Mesodermal cell (in vitro differentiated cells): ENCODE measurements around the gene CFAP100.

Source experiments
- H3K27ac ChIP-seq: 2 replicates; pipeline ENCODE4 v1.7.0; 2013; ENCODE audit warnings: mild to moderate bottlenecking, low read depth, low read length, moderate library complexity; ENCODE audit not compliant: severe bottlenecking
- H3K36me3 ChIP-seq: 2 replicates; pipeline ENCODE4 v1.7.1; 2013; ENCODE audit warnings: mild to moderate bottlenecking, low read length, moderate library complexity; ENCODE audit not compliant: control insufficient read depth, insufficient read depth
- H3K4me1 ChIP-seq: one replicate; pipeline ENCODE4 v1.7.1; 2013; ENCODE audit warnings: mild to moderate bottlenecking, low read length; ENCODE audit not compliant: insufficient read depth, control insufficient read depth, poor library complexity, severe bottlenecking
- H3K4me3 ChIP-seq: 2 replicates; pipeline ENCODE4 v1.7.0; 2013; ENCODE audit warnings: low read length, control low read depth, mild to moderate bottlenecking; ENCODE audit not compliant: insufficient read depth, poor library complexity, severe bottlenecking; ENCODE audit errors: extremely low read depth
- H3K9me3 ChIP-seq: 2 replicates; pipeline ENCODE4 v1.7.1; 2013; ENCODE audit warnings: mild to moderate bottlenecking, low read length, moderate library complexity; ENCODE audit not compliant: control insufficient read depth
- WGBS, 2 experiments: methylation state at CpG; one replicate each; pipeline ENCODE4 v1.1.5; 2013; ENCODE audit warnings: missing lambda C conversion rate in 2 of 2; ENCODE audit not compliant: insufficient coverage in 2 of 2; 5-methylcytosine and 5-hydroxymethylcytosine counted together

CFAP100 gene

GRCh38 chr3:126431103-126431534, 36.4 kb downstream of the CFAP100 start:
- no peaks in the 10 kb centered on the region for H3K4me1 ChIP-seq
- H3K4me3 ChIP-seq = no peak overlapping the region
- H3K36me3 ChIP-seq = no peaks in the 10 kb centered on the region
- H3K9me3 ChIP-seq = peaks cover 2% of the 10 kb centered on the region
- no peak overlapping the region for H3K27ac ChIP-seq
- 100% methylated on average over 1 of the region's 1 CpG; no CpG with 5 or more reads in 1 of the 2 experiments for WGBS, 2 experiments

- Histone ChIP-seq H3K27ac (no peak overlapping the region), H3K36me3 (peaks cover 10% of the 10 kb centered on the region), H3K4me3 (no peak overlapping the region), H3K9me3 (no peaks in the 10 kb centered on the region), H3K4me1 (no peaks in the 10 kb centered on the region)
- 91 to 94% methylated on average over 4 of the region's 4 CpGs for WGBS, 2 experiments
Measured at GRCh38 chr3:126432361-126433104, 37.8 kb downstream of the CFAP100 start.

GRCh38 chr3:126433105-126433430, 38.4 kb downstream of the CFAP100 start:
- H3K9me3 ChIP-seq = no peaks in the 10 kb centered on the region
- H3K4me1 ChIP-seq = no peaks in the 10 kb centered on the region
- H3K27ac ChIP-seq = no peak overlapping the region
- H3K4me3 ChIP-seq = no peak overlapping the region
- peaks cover 15% of the 10 kb centered on the region for H3K36me3 ChIP-seq
- 87 to 98% methylated on average over 4 to 5 of the region's 6 CpGs for WGBS, 2 experiments

- peaks cover 18% of the 10 kb centered on the region for H3K36me3 ChIP-seq
- no peak overlapping the region for H3K27ac ChIP-seq
- H3K4me1 ChIP-seq = no peaks in the 10 kb centered on the region
- H3K4me3 ChIP-seq = no peak overlapping the region
- H3K9me3 ChIP-seq = no peaks in the 10 kb centered on the region
- WGBS, 2 experiments = 87 to 92% methylated on average over 11 to 12 of the region's 13 CpGs
Measured at GRCh38 chr3:126433496-126434263, 39.0 kb downstream of the CFAP100 start.

- Histone ChIP-seq H3K4me3 (no peak overlapping the region), H3K36me3 (peaks cover 22% of the 10 kb centered on the region), H3K9me3 (no peaks in the 10 kb centered on the region), H3K4me1 (no peaks in the 10 kb centered on the region), H3K27ac (no peak overlapping the region)
- WGBS, 2 experiments = 89 to 97% methylated on average over 5 to 6 of the region's 6 CpGs
Measured at GRCh38 chr3:126434264-126434590, 39.5 kb downstream of the CFAP100 start.

- WGBS, 2 experiments = 88 to 95% methylated on average over 2 to 7 of the region's 8 CpGs
- H3K4me3 ChIP-seq = no peak overlapping the region
- no peaks in the 10 kb centered on the region for H3K4me1 ChIP-seq
- peaks cover 25% of the 10 kb centered on the region for H3K36me3 ChIP-seq
- no peaks in the 10 kb centered on the region for H3K9me3 ChIP-seq
- no peak overlapping the region for H3K27ac ChIP-seq
Measured at GRCh38 chr3:126434931-126435411, 40.3 kb downstream of the CFAP100 start.

GRCh38 chr3:126435456-126436315, 41.0 kb downstream of the CFAP100 start:
- Histone ChIP-seq H3K4me1 (no peaks in the 10 kb centered on the region), H3K4me3 (no peak overlapping the region), H3K27ac (no peak overlapping the region), H3K9me3 (no peaks in the 10 kb centered on the region), H3K36me3 (peaks cover 25% of the 10 kb centered on the region)
- 88 to 90% methylated on average over 10 to 12 of the region's 14 CpGs for WGBS, 2 experiments

GRCh38 chr3:126436826-126437717, 42.4 kb downstream of the CFAP100 start:
- 94 to 95% methylated on average over 12 to 17 of the region's 18 CpGs for WGBS, 2 experiments
- Histone ChIP-seq H3K36me3 (peaks cover 25% of the 10 kb centered on the region), H3K4me1 (no peaks in the 10 kb centered on the region), H3K9me3 (no peaks in the 10 kb centered on the region), H3K4me3 (no peak overlapping the region), H3K27ac (no peak overlapping the region)

GRCh38 chr3:126438186-126438585, 43.5 kb downstream of the CFAP100 start:
- H3K36me3 ChIP-seq = peaks cover 25% of the 10 kb centered on the region
- 90 to 94% methylated on average over 6 to 7 of the region's 8 CpGs for WGBS, 2 experiments
- no peaks in the 10 kb centered on the region for H3K4me1 ChIP-seq

GRCh38 chr3:126438746-126439145, 44.0 kb downstream of the CFAP100 start:
- H3K36me3 ChIP-seq = peaks cover 25% of the 10 kb centered on the region
- H3K9me3 ChIP-seq = no peaks in the 10 kb centered on the region
- WGBS, 2 experiments = 93 to 96% methylated on average over 8 to 9 of the region's 10 CpGs
- no peak overlapping the region for H3K4me3 ChIP-seq
- no peak overlapping the region for H3K27ac ChIP-seq
- H3K4me1 ChIP-seq = no peaks in the 10 kb centered on the region

More at GRCh38 chr3:126438186-126438585, 43.5 kb downstream of the CFAP100 start:
- H3K27ac ChIP-seq = no peak overlapping the region
- no peak overlapping the region for H3K4me3 ChIP-seq
- H3K9me3 ChIP-seq = no peaks in the 10 kb centered on the region
